ENCODE measurements around the gene SYT17.

DNA sequence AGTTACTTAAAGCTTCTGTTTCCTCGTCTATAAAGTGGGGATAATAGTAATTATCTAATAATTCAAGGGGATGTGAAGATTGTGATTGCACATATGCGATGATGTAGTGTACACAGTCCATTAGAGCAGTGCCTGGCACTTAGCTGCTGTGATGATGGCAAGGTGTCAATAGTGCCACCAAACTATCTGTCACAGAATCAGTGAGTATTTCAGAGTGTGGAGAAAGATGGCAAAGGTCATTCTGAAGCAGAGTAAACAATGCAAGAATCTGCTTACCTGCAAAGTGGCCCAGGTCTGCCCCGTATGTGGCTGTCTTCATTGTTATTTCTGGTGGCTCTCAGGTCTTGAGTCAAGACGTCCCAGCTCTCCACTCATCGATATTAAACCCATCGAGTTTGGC is 15.1 kb downstream of the SYT17 start:
- no peak for TF ChIP-seq NFE2L2 (conservative IDR thresholded peaks at IDR 0.05; ENCODE audit: low read length)
- TF ChIP-seq, protein P1, sequence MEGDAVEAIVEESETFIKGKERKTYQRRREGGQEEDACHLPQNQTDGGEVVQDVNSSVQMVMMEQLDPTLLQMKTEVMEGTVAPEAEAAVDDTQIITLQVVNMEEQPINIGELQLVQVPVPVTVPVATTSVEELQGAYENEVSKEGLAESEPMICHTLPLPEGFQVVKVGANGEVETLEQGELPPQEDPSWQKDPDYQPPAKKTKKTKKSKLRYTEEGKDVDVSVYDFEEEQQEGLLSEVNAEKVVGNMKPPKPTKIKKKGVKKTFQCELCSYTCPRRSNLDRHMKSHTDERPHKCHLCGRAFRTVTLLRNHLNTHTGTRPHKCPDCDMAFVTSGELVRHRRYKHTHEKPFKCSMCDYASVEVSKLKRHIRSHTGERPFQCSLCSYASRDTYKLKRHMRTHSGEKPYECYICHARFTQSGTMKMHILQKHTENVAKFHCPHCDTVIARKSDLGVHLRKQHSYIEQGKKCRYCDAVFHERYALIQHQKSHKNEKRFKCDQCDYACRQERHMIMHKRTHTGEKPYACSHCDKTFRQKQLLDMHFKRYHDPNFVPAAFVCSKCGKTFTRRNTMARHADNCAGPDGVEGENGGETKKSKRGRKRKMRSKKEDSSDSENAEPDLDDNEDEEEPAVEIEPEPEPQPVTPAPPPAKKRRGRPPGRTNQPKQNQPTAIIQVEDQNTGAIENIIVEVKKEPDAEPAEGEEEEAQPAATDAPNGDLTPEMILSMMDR (IDR thresholded peaks at IDR 0.05) = no peak
- TF ChIP-seq, protein P2, sequence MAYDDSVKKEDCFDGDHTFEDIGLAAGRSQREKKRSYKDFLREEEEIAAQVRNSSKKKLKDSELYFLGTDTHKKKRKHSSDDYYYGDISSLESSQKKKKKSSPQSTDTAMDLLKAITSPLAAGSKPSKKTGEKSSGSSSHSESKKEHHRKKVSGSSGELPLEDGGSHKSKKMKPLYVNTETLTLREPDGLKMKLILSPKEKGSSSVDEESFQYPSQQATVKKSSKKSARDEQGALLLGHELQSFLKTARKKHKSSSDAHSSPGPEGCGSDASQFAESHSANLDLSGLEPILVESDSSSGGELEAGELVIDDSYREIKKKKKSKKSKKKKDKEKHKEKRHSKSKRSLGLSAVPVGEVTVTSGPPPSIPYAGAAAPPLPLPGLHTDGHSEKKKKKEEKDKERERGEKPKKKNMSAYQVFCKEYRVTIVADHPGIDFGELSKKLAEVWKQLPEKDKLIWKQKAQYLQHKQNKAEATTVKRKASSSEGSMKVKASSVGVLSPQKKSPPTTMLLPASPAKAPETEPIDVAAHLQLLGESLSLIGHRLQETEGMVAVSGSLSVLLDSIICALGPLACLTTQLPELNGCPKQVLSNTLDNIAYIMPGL (CRISPR knock-in tag; IDR thresholded peaks at IDR 0.05; ENCODE audit: borderline replicate concordance) = no peak
- TF ChIP-seq BHLHE40 (IDR thresholded peaks at IDR 0.05; ENCODE audit: low read depth, low read length) = no peak
- TF ChIP-seq, protein P3, sequence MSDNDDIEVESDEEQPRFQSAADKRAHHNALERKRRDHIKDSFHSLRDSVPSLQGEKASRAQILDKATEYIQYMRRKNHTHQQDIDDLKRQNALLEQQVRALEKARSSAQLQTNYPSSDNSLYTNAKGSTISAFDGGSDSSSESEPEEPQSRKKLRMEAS (IDR thresholded peaks at IDR 0.05) = no peak
- TF ChIP-seq, protein P4, sequence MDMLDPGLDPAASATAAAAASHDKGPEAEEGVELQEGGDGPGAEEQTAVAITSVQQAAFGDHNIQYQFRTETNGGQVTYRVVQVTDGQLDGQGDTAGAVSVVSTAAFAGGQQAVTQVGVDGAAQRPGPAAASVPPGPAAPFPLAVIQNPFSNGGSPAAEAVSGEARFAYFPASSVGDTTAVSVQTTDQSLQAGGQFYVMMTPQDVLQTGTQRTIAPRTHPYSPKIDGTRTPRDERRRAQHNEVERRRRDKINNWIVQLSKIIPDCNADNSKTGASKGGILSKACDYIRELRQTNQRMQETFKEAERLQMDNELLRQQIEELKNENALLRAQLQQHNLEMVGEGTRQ (IDR thresholded peaks at IDR 0.05) = no peak
- no peak for TF ChIP-seq SMC3 (IDR thresholded peaks at IDR 0.05)
- TF ChIP-seq ESRRA (IDR thresholded peaks at IDR 0.05; ENCODE audit: borderline replicate concordance, low read length) = no peak
- no peak for TF ChIP-seq JUN (IDR thresholded peaks at IDR 0.05)
- no peak for TF ChIP-seq CBX8 (IDR thresholded peaks at IDR 0.05)
- TF ChIP-seq POLR2A (IDR thresholded peaks at IDR 0.05; ENCODE audit: low read length) = no peak
- TF ChIP-seq, protein P5, sequence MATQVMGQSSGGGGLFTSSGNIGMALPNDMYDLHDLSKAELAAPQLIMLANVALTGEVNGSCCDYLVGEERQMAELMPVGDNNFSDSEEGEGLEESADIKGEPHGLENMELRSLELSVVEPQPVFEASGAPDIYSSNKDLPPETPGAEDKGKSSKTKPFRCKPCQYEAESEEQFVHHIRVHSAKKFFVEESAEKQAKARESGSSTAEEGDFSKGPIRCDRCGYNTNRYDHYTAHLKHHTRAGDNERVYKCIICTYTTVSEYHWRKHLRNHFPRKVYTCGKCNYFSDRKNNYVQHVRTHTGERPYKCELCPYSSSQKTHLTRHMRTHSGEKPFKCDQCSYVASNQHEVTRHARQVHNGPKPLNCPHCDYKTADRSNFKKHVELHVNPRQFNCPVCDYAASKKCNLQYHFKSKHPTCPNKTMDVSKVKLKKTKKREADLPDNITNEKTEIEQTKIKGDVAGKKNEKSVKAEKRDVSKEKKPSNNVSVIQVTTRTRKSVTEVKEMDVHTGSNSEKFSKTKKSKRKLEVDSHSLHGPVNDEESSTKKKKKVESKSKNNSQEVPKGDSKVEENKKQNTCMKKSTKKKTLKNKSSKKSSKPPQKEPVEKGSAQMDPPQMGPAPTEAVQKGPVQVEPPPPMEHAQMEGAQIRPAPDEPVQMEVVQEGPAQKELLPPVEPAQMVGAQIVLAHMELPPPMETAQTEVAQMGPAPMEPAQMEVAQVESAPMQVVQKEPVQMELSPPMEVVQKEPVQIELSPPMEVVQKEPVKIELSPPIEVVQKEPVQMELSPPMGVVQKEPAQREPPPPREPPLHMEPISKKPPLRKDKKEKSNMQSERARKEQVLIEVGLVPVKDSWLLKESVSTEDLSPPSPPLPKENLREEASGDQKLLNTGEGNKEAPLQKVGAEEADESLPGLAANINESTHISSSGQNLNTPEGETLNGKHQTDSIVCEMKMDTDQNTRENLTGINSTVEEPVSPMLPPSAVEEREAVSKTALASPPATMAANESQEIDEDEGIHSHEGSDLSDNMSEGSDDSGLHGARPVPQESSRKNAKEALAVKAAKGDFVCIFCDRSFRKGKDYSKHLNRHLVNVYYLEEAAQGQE (IDR thresholded peaks at IDR 0.05) = no peak
- TF ChIP-seq RAD21 (conservative IDR thresholded peaks at IDR 0.05 in 1 of 2, IDR thresholded peaks at IDR 0.05 in 1 of 2) = no peak
- no peak for TF ChIP-seq ZNF302 (CRISPR knock-in tag; IDR thresholded peaks at IDR 0.05)

All from A549 (cell line).